Panc1 (cell line): ENCODE measurements around the gene NFKB1. TPM values are rescaled to one million over a fixed set of nuclear protein-coding genes. Genes with fewer than 3 reads are reported as not detected.

Experiments used
- ATAC-seq: fragments of 200-7000 bp; cut with Tn5 transposase; 2 replicates; pipeline ENCODE4 v1.9.1; 2020; ENCODE audit warnings: mild to moderate bottlenecking, moderate library complexity
- BruUV-seq: library from RNA; stranded (reverse); fragments of 400-500 nt; replicated peaks from 2 replicates; lab custom pipeline; 2021; lab: Mats Ljungman, UMichigan
- CTCF ChIA-PET: fragments of 300-600 bp; sonication (Branson Sonifier 250); formaldehyde crosslinking; loops from one replicate; lab custom pipeline; 2022; ENCODE audit warnings: antibody characterized with exemption; lab: Charles Lee
- POLR2A ChIA-PET: fragments of 300-600 bp; sonication (Branson Sonifier 250); formaldehyde crosslinking; loops from one replicate; lab custom pipeline; 2022; ENCODE audit warnings: antibody characterized with exemption; lab: Charles Lee
- DNase-seq: peaks from one replicate; pipeline ENCODE4 v3.0.0-alpha.2; 2010; ENCODE audit warnings: low read depth, low spot score
- H3K27ac ChIP-seq: 2 replicates; pipeline ENCODE4 v1.5.1; 2011; ENCODE audit warnings: mild to moderate bottlenecking, low read length, inconsistent platforms
- H3K27me3 ChIP-seq: fragments of 200-500 bp; sonication (Bioruptor generic); 2 replicates; pipeline ENCODE4 v1.6.0; 2014; ENCODE audit warnings: low read length, inconsistent platforms; ENCODE audit not compliant: control insufficient read depth, insufficient read depth
- H3K36me3 ChIP-seq: fragments of 200-500 bp; sonication (Bioruptor generic); 2 replicates; pipeline ENCODE4 v1.5.1; 2014; ENCODE audit warnings: inconsistent platforms, mild to moderate bottlenecking, low read length, moderate library complexity; ENCODE audit not compliant: control insufficient read depth, insufficient read depth
- H3K4me1 ChIP-seq: 2 replicates; pipeline ENCODE4 v1.5.1; 2011; ENCODE audit warnings: inconsistent platforms, mild to moderate bottlenecking, low read length, moderate library complexity; ENCODE audit not compliant: control insufficient read depth, insufficient read depth
- H3K4me3 ChIP-seq, 2 experiments: 2 replicates each; pipeline ENCODE4 v1.5.1; 2011 to 2012; ENCODE audit warnings: low read depth in 2 of 2, low read length in 2 of 2, mild to moderate bottlenecking in 2 of 2, inconsistent platforms in 1 of 2, moderate library complexity in 1 of 2
- H3K9me3 ChIP-seq: fragments of 200-500 bp; sonication (Bioruptor generic); 2 replicates; pipeline ENCODE4 v1.5.1; 2014; ENCODE audit warnings: low read depth, mild to moderate bottlenecking, inconsistent platforms, low read length, moderate library complexity; ENCODE audit not compliant: control insufficient read depth, insufficient read depth
- CTCF ChIP-seq: fragments of 450-650 bp; IDR thresholded peaks from 2 replicates; pipeline ENCODE4 v1.5.1; 2017; ENCODE audit warnings: mild to moderate bottlenecking
- POLR2AphosphoS5 ChIP-seq: IDR thresholded peaks from 2 replicates; pipeline ENCODE4 v1.6.1; 2012; ENCODE audit warnings: mild to moderate bottlenecking, low read depth, low read length, moderate library complexity
- REST ChIP-seq, 2 experiments: IDR thresholded peaks; 2 replicates each; pipeline ENCODE4 v1.6.1; 2011 to 2012; ENCODE audit warnings: low read depth in 2 of 2, control low read depth in 1 of 2, low read length in 1 of 2, mild to moderate bottlenecking in 1 of 2, moderate library complexity in 1 of 2; ENCODE audit not compliant: insufficient read depth in 1 of 2
- SIN3A ChIP-seq: IDR thresholded peaks from 2 replicates; pipeline ENCODE4 v1.6.1; 2012; ENCODE audit warnings: low read depth, mild to moderate bottlenecking, low read length, moderate library complexity, borderline replicate concordance; ENCODE audit not compliant: insufficient read depth
- TCF7L2 ChIP-seq: IDR thresholded peaks from 2 replicates; pipeline ENCODE4 v1.6.1; 2011; ENCODE audit warnings: mild to moderate bottlenecking, low read depth, low read length, inconsistent platforms
- in situ Hi-C: cut with HindIII; loops from 2 replicates; pipeline ENCODE4 v1.10.0; 2016; ENCODE audit warnings: low sequenced_read_pairs, low pct_unique_long_range_greater_than_20kb
- intact Hi-C: fragments of 100-400 bp; cut with micrococcal nuclease; formaldehyde crosslinking; loops from one replicate; pipeline ENCODE4 v1.10.0; 2022; ENCODE audit not compliant: unreplicated experiment
- total RNA-seq: library from RNA; stranded (reverse); gene quantifications from one replicate; pipeline ENCODE4 v1.2.1, GENCODE V29; 2021; ENCODE audit not compliant: unreplicated experiment

NFKB1 gene
- total RNA-seq, 1 experiment from 2014 or later, result 29.0 TPM

GRCh38 chr4:102592256-102592655 lies 91.1 kb downstream of the NFKB1 start:
- TF ChIP-seq POLR2AphosphoS5 (no peak), SIN3A (no peak), TCF7L2 (no peak), REST (IDR thresholded peaks at IDR 0.05; ENCODE audit: insufficient read depth in 1 of 2, low read depth in 2 of 2, low read length in 1 of 2) (no peak), CTCF (no peak)
- H3K9me3 ChIP-seq, result no peaks in the 10 kb centered on the region
- no peaks in the 10 kb centered on the region for H3K4me1 ChIP-seq
- H3K36me3 ChIP-seq, result peaks cover 5% of the 10 kb centered on the region; the same call in 1 of the 2 replicates
- in situ Hi-C loops, result no loop called here
- intact Hi-C loops, result no loop called here
- DNase-seq, result no peak
- ChIA-PET CTCF (no interaction called here), POLR2A (no interaction called here)
- no peak for ATAC-seq
- H3K27ac ChIP-seq, result no peak overlapping the region
- H3K27me3 ChIP-seq, result no peaks in the 10 kb centered on the region
- BruUV-seq, result no TSS peak
- no peak overlapping the region for H3K4me3 ChIP-seq

GRCh38 chr4:102593147-102593546 lies 92.0 kb downstream of the NFKB1 start:
- in situ Hi-C loops (no loop called here), intact Hi-C loops (no loop called here)
- Histone ChIP-seq H3K27me3 (no peaks in the 10 kb centered on the region), H3K27ac (no peak overlapping the region), H3K4me1 (no peaks in the 10 kb centered on the region), H3K36me3 (peaks cover 5% of the 10 kb centered on the region; the same call in 1 of the 2 replicates), H3K4me3 (no peak overlapping the region), H3K9me3 (no peaks in the 10 kb centered on the region)
- ChIA-PET POLR2A (no interaction called here), CTCF (no interaction called here)
- TF ChIP-seq POLR2AphosphoS5 (no peak), CTCF (no peak), SIN3A (no peak), REST (IDR thresholded peaks at IDR 0.05; ENCODE audit: insufficient read depth in 1 of 2, low read depth in 2 of 2, low read length in 1 of 2) (no peak), TCF7L2 (no peak)
- BruUV-seq, result no TSS peak
- ATAC-seq (no peak), DNase-seq (no peak)
